Activated T-cell treated with anti-CD3 and anti-CD28 coated beads for 1 hour (primary cell): ENCODE results near the gene SATB1.

Source experiments
- DNase-seq: peaks from one replicate; pipeline ENCODE4 v3.0.0-alpha.2; 2020; ENCODE audit warnings: low read depth

SATB1 gene

DNA sequence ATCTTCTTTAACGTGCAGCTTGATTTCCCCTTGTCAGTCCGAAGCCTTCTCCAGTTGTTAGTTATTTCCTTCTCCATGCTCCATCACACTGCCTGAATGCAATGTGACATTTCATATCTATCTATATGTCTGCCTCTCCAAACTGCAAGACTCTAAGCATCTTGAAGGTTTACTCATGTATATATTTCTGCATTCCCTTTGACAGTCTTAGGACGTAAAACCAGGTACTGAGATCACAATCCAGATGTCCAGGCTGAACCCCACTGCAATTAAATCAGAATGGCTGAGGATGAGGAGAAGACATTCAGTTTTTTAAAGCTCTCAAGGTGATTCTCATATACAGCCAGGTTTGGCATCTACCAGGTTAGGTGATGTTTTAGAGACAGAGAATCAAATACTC is 6.1 kb upstream of the SATB1 start:
- DNase-seq: no peak

- no peak for DNase-seq
These were observed 4.0 kb upstream of the SATB1 start for GRCh38 chr3:18428991-18429745.

DNA sequence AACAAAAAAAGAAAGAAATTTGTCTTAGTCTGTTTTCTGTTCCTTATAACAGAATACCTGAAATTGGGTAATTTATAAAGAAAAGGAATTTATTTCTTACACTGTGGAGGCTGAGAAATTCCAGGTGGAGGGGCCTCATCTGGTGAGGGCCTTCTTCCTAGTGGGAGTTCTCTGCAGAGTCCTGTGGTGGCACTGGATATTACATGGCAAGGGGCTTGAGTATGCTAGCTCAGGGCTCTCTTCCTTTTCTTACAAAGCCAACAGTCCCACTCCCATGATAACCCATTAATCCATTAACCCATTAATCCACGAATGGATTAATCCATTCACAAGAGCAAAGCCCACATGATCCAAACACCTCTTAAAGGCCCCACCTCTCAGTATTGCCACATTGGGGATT is 2.9 kb upstream of the SATB1 start:
- no peak for DNase-seq

- no peak for DNase-seq
These were observed 1.6 kb upstream of the SATB1 start for GRCh38 chr3:18426597-18427193.

DNA sequence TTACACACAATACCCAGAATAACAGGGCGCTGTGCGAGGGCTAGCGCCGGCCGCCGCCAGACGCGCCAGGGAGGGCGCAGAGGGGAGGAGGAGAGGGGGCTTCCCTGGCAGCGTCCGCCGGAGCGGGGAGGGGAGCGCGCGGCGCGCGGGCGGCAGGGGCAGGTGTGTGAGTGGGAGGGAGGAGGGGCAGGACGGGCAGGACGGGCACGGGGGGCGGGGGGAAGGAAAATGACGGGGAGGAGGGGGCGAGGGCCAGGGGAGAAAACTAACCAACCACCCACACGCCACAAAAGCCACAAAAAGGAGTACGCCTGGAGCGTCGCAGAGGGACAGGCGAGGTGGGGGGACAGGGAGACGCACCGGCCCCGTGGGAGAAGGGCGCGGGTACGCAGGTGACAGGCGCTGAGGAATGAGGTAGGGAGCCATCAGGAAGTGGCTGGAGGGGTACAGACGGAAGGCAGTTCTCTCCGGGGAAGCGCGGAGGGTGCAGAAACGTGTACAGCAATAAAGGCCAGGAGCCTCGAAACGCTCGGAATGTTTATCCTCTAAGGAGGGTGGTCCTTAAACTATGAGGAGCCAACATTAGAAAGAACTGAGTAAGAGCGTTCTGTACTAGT is 610 bp upstream of the SATB1 start:
- DNase-seq: peak; percentile 65

GRCh38 chr3:18424213-18424728 is 868 bp downstream of the SATB1 start:
- DNase-seq: no peak

DNA sequence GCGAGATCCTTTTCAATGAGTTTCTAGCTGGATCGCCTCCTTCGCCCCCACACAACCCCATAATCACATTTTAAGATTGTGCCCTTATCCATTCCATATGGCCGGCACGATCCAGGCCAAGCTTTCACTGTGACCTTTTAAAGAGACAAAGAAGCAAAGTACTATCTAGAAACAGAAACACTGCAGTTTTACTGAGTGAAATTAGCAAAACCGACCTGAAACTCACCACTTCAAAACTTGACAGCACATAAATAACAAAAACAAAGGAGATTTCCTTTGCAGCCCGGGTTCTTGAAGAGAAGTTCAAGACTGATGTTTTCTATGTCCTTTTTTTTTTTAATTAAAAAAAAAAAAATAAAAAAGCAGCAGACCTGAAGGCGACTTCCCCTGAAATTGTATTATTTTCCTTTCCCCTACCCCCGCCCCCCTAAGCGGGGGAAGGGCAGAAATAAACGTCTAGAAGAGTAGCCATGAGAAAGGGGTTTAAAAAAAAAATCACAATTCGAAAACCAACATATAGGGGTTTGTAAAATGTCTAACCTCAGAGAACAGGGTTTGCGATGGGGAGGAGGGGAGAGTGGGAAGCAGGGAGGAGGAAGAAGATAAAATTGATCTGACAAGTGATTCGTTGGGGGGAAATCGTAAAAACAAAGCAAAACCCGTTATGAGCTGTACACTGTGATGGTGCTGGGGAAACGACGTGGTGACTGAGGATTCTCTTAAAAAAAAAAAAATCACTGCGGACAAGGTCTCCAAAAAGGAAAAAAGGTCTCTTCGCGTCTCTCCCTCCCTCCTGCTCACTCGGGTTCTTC is 1.5 kb downstream of the SATB1 start:
- peak; percentile 18 for DNase-seq

DNA sequence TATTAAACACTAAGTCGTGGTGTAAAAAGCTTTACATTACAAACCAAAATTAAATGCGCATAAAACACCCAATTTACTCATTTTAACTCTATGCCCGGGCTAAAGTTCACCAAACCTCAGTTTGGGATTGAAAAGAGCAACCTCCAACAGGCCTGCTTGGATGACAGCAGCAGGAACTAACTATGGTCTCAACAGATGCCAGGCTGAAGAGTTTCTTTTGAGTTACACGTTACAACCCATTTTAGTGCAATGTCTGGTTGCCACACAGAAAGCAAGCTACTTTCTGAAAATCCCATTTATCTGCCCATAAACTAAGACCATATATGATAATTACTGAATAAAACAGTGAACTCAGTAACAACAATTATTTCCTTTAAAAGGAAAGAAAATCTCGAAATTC is 2.2 kb downstream of the SATB1 start:
- DNase-seq: no peak

DNA sequence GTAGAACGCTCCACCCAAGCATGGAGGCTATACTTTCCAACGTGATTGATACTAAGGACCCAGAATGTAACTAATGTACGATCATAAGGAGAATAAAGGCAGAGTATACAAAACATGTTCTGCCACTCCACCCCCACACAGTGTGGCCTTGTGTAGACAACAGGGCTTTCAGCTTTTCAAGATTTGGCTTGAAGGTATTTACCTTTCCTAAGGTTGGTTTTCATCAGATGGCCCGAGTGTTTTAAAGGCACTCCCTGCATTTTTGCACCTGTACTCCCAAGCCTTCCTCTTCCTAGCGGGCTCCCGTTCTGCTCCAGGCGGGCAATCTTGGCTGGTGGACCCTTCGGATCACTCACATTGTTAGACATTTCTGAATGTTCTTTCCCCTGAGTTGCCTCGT is 4.6 kb downstream of the SATB1 start:
- no peak for DNase-seq

DNA sequence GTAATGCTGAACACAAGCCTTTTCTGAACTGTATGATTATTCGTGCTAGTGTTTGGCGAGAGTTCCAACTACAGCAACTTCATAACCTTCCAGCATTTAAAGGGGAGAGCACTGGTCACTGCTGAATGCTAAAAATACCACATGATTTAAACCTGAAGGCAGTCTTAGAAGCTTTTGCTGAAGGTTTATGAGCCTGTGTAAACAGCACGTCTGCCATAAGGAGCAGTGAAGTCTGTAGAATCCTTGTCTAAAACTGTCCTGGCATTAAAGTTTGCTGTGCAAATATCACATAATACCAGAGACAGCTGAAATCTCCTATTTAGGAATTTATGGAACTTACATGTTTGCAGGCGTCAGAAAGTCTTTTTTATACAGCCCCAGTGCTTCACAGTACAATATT is 5.9 kb downstream of the SATB1 start:
- no peak for DNase-seq

DNA sequence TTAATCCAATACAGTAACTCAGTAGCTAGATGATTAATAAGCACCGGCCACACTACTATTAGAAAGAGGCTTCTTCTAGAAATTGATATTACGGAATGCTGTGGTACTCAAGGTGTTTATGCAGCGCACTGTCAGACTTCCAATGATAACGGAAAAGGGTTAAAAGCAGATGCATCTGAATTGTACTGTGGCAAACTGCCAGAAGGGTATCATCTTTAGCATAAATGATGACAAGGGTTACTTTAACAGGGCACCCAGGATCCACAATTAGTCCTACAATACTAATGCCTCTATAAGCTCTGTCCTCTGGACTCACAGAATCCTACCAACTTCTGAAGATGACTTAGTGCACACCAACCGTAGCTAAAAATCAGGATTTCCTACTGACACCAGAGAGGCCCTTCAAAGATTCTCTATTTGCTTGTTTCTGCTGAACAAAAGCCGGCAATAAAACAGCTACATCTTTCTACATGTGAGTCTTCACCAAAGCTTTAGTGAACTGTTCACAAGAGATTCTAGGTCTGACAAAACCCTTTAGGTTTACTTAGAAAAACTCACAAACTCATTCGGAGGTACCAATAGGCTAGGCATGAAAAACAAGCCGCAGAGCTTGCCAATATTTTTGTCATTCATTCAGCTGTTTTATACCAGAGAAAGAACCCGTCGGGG is 7.1 kb downstream of the SATB1 start:
- no peak for DNase-seq

DNA sequence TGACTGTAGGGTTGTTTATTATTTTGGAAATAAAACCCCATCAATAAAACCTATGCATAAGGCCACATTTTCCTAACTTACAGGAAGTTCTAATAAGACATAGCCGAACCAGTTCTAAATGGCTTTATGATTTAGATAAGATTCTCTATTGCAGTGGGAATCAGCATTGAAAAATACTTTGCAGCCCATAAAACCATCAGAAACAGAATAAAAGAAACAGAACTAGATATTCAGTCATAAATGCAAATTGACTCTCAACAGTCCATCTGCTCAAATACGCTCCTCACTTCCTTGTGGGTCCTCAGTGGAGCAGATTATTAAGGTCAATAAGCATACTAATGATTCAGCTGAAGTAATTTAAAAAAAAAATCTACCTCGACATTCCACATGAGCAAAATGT is 8.8 kb downstream of the SATB1 start:
- DNase-seq: no peak

DNA sequence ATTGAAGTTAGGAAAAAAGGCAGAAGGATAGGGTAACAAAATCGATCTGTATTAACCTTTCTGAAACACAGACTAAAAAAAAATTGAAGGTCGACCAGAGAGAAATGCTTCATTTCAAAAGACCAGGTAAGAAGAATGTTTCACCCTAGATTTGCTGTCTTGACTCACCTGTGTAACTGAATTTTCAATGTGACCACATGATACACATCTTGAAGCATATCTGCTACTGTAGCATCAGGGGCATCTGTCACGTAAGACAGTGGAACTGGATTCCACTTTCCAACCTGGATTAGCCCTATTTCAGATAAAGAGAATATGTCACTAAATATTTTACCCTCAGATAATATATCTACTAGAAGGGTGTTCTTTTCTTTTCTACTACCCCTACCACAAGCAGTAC is 9.3 kb downstream of the SATB1 start:
- no peak for DNase-seq

DNA sequence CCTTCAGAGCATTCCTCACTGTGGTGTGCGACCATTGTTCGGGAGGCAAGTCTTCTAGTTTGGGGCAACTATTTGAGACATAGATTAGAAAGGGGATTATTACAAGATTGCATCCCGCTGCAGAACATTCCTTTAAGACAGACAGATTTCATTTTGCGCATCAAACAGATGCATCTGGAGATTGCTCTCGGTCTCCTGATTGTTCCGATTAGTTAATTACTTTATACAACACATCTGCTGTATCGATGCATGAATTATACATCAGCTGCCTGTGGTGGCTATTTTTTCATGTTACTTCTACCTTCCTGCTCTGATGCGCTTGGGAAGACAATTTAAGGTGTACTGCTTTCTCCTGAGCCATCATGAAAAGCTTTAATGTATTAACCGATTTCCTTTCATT is 10.0 kb downstream of the SATB1 start:
- DNase-seq: no peak

- no peak for DNase-seq
These were observed 12.5 kb downstream of the SATB1 start for GRCh38 chr3:18412684-18413083.

DNA sequence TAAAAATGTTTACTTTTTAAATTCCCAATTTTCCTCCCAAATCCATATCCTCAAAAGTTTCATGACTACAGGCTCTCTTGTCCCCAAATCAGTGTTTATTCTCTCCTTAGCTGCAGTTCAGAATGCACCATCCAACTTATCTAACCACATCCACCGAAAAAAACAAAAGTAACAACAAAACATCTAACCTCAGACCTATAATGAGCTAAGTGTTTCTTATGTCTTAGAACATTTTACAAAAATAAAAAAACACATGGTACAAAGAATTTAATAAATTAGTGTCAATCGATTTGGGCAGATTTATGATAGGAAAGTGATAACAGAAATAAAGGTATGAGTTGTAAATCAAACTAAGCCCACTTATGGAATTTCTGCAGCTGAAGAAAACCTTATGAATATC is 13.6 kb downstream of the SATB1 start:
- no peak for DNase-seq

GRCh38 chr3:18410205-18410604 is 14.9 kb downstream of the SATB1 start:
- DNase-seq: no peak

DNA sequence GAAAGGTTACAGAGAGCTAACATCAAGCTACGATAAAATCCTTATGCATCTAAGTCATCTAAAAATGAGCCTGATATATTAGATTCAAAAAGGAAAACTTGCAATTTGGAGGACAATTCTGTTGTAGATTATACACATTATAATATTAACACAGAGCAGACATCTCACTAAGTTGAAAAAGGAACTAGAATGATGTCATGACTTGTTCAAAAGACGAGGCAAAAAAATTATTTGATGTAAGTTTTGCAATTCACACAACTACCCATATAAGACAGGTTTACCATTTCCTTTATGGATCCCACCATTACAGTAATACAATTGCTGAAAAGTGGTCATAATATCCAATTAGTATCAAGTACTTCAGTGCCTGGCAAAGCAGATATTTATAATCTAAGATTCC is 15.9 kb downstream of the SATB1 start:
- no peak for DNase-seq

DNA sequence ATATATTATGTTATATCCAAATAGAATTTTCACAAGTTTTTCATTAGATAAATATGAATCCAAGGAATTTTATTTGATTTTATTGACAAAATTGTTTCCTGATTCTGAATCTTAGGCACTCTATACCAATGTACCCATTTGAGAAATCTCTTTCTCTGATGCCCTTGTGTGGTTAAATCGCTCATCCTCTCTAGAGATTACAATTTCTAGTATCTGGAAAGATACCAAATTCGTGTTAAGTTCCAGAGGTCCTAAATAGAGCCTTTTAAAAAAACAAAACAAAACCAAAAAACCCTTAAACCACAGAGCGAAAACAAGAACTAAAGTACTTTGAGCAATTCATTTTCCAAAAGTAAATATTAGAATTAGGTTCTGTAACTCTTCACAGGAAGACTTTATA is 20.0 kb downstream of the SATB1 start:
- DNase-seq: no peak

GRCh38 chr3:18403061-18403460 is 22.1 kb downstream of the SATB1 start:
- DNase-seq: no peak

DNA sequence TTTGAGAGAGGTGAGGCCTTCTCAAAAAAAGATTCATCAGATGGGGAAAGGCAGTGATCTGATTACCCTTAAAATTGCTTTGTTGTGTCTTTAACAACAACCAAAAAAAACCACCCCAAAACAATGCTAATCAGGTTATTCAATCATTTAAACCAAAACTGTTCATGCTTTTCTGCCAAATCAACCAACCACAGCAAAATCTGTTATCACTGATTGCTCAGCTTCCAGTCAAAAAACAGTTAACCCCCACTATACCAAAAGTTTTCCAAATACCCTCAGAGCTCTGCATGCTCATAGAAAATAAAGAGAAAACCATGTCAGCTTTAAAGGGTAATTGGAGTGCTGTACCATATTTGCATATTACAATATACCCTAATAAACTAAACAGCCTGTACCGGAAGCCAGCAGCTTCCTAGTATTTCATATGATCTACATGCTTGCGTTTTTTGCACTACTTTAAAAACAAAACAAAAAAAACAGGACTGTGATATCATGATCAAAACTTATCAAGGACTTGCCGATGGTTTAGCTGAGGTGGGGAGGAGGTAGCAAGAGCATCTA is 22.8 kb downstream of the SATB1 start:
- DNase-seq: no peak
